Ovary (tissue), 3 donors: Measurements from ENCODE around the gene PNPLA6.

Experiments
- EP300 ChIP-seq: sonication (generic); formaldehyde crosslinking; IDR thresholded peaks from one replicate; pipeline ENCODE4 v1.6.1; 2017; ENCODE audit warnings: antibody characterized with exemption
- POLR2A ChIP-seq: fragments of 450-650 bp; IDR thresholded peaks from one replicate; pipeline ENCODE4 v1.6.1; 2017; ENCODE audit warnings: antibody characterized with exemption, mild to moderate bottlenecking, moderate library complexity
- TF ChIP-seq, protein P1 (sequence below), 3 donors: fragments of 450-650 bp in 2 of 3; fragments of 200-600 bp in 1 of 3; IDR thresholded peaks; one replicate each; pipeline versions ENCODE4 v1.5.1 to v1.8.0; 2016 to 2022; ENCODE audit warnings: antibody characterized with exemption in 3 of 3, mild to moderate bottlenecking in 1 of 3
- donor health status: DM: no; HTN: no; CAD: no.

DNA sequence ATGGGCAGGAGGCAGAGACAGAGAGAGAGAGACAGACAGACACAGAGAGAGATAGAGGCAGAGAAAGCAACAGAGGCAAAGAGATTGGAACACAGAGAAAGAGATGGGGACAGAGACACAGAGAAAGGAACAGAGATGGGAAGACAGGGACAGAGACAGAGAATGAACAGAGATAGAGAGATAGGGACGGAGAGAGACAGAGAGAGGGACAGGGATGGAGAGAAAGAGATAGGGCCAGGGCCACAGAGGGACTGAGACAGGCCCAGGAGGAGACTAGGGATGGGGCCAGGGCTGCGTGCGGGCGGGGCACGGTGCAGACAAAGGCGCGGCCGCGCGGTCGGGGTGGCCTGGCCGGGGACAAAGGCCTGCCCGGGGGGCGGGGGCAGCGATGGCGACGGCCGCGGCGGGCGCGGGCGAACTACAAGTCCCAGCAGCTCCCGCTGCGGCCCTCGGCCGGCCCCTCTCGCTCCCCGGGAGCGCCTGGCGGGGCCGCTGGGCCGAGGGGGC is 19.8 kb upstream of the PNPLA6 start, which contains the start of gene ZNF358:
- TF ChIP-seq, protein P1, sequence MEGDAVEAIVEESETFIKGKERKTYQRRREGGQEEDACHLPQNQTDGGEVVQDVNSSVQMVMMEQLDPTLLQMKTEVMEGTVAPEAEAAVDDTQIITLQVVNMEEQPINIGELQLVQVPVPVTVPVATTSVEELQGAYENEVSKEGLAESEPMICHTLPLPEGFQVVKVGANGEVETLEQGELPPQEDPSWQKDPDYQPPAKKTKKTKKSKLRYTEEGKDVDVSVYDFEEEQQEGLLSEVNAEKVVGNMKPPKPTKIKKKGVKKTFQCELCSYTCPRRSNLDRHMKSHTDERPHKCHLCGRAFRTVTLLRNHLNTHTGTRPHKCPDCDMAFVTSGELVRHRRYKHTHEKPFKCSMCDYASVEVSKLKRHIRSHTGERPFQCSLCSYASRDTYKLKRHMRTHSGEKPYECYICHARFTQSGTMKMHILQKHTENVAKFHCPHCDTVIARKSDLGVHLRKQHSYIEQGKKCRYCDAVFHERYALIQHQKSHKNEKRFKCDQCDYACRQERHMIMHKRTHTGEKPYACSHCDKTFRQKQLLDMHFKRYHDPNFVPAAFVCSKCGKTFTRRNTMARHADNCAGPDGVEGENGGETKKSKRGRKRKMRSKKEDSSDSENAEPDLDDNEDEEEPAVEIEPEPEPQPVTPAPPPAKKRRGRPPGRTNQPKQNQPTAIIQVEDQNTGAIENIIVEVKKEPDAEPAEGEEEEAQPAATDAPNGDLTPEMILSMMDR (IDR thresholded peaks at IDR 0.05): no peak
- TF ChIP-seq EP300: no peak
- no peak for TF ChIP-seq POLR2A
